Measurements from ENCODE around the gene PACRG. TPM values are rescaled to one million over a fixed set of nuclear protein-coding genes. Genes with fewer than 3 reads are reported as not detected.

Gene PACRG
- polyA plus RNA-seq, 2 of the 4 experiments (the other 2 are of a cell fraction): 0.14 to 0.30 TPM

GRCh38 chr6:163311830-163312229 lies 584.1 kb downstream of the PACRG start (continued):
- TF ChIP-seq CTCF (IDR thresholded peaks at IDR 0.05): no peak
- TF ChIP-seq REST (IDR thresholded peaks at IDR 0.05): no peak
- no peak for TF ChIP-seq RCOR1 (IDR thresholded peaks at IDR 0.05; ENCODE audit: low read depth, low read length)
- no peak for TF ChIP-seq EHF (CRISPR knock-in tag; IDR thresholded peaks at IDR 0.05)
- TF ChIP-seq ATOH8 (CRISPR knock-in tag; IDR thresholded peaks at IDR 0.05; ENCODE audit: low read depth): no peak
- TF ChIP-seq SREBF2 (IDR thresholded peaks at IDR 0.05): no peak
- TF ChIP-seq JUN (IDR thresholded peaks at IDR 0.05): peak in 1 of 2 experiments; percentile 43; a peak in 1 of 5 replicates
- no peak for TF ChIP-seq HEYL (CRISPR knock-in tag; IDR thresholded peaks at IDR 0.05)
- TF ChIP-seq RAD21 (conservative IDR thresholded peaks at IDR 0.05 in 1 of 2, IDR thresholded peaks at IDR 0.05 in 1 of 2): 0 out of 5 replicates have a peak, but pooled peaks of 1 of the 2 experiments have one; percentile 6
- TF ChIP-seq MAX (IDR thresholded peaks at IDR 0.05): peak; percentile 71
- no peak for TF ChIP-seq HDAC2 (IDR thresholded peaks at IDR 0.05)
- no peak for TF ChIP-seq HOXA7 (CRISPR knock-in tag; IDR thresholded peaks at IDR 0.05)
- no peak for TF ChIP-seq MAZ (IDR thresholded peaks at IDR 0.05; ENCODE audit: borderline replicate concordance, low read depth, low read length)
- TF ChIP-seq GATA3 (IDR thresholded peaks at IDR 0.05; ENCODE audit: borderline replicate concordance): peak; percentile 77
- TF ChIP-seq TP53 (CRISPR knock-in tag; IDR thresholded peaks at IDR 0.05): no peak
- TF ChIP-seq CHD2 (IDR thresholded peaks at IDR 0.05; ENCODE audit: low read length, partially characterized antibody): no peak
- no peak for TF ChIP-seq NPAS2 (CRISPR knock-in tag; IDR thresholded peaks at IDR 0.05; ENCODE audit: borderline replicate concordance)
- TF ChIP-seq USF2 (IDR thresholded peaks at IDR 0.05): no peak
- no peak for TF ChIP-seq CBX2 (IDR thresholded peaks at IDR 0.05; ENCODE audit: borderline replicate concordance, low read depth)
- TF ChIP-seq ZSCAN20 (CRISPR knock-in tag; IDR thresholded peaks at IDR 0.05): no peak
- TF ChIP-seq MYC (IDR thresholded peaks at IDR 0.05; ENCODE audit: borderline replicate concordance, low read length): no peak
- TF ChIP-seq ELK1 (IDR thresholded peaks at IDR 0.05; ENCODE audit: low read depth, low read length): no peak
- no peak for TF ChIP-seq HMGXB4 (CRISPR knock-in tag; IDR thresholded peaks at IDR 0.05; ENCODE audit: borderline replicate concordance)
